ENCODE data around the gene ABCA6. TPM values are rescaled to one million over a fixed set of nuclear protein-coding genes. Genes with fewer than 3 reads are reported as not detected.

Gene ABCA6
- polyA plus RNA-seq, 1 experiment = 0.22 TPM

DNA sequence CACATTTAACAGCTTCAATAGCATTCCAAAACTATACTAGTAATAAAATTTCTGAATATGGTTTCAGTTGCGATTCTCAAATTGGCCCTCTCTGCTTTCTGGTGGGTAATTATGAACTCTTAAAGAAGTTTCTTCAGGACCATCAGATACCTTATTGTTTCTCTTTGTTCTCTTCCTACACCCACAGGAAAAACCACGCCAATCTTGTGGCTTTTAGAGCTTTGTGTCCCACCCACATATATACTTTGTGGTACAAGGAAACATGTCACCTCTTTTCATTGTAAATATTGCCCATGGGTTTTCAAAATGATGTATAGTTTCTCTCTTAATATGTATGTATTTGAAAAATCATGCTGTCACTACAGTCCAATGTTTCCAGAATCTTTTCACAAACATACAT lies 93.1 kb downstream of the ABCA6 start:
- Histone ChIP-seq H3K36me3 (ENCODE audit: control insufficient read depth, insufficient read depth, low read length) (no peaks in the 10 kb centered on the region), H3K27me3 (ENCODE audit: control insufficient read depth, insufficient read depth, low read length) (no peaks in the 10 kb centered on the region), H3K4me3 (ENCODE audit: low read depth, low read length) (no peak overlapping the region)
- POLR2A ChIA-PET = no interaction called here
- TF ChIP-seq, protein P1, sequence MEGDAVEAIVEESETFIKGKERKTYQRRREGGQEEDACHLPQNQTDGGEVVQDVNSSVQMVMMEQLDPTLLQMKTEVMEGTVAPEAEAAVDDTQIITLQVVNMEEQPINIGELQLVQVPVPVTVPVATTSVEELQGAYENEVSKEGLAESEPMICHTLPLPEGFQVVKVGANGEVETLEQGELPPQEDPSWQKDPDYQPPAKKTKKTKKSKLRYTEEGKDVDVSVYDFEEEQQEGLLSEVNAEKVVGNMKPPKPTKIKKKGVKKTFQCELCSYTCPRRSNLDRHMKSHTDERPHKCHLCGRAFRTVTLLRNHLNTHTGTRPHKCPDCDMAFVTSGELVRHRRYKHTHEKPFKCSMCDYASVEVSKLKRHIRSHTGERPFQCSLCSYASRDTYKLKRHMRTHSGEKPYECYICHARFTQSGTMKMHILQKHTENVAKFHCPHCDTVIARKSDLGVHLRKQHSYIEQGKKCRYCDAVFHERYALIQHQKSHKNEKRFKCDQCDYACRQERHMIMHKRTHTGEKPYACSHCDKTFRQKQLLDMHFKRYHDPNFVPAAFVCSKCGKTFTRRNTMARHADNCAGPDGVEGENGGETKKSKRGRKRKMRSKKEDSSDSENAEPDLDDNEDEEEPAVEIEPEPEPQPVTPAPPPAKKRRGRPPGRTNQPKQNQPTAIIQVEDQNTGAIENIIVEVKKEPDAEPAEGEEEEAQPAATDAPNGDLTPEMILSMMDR (IDR thresholded peaks at IDR 0.05; ENCODE audit: insufficient read depth, low read depth, low read length) = no peak
- DNase-seq (ENCODE audit: low read depth) = no peak
- CTCF ChIA-PET = no interaction called here

DNA sequence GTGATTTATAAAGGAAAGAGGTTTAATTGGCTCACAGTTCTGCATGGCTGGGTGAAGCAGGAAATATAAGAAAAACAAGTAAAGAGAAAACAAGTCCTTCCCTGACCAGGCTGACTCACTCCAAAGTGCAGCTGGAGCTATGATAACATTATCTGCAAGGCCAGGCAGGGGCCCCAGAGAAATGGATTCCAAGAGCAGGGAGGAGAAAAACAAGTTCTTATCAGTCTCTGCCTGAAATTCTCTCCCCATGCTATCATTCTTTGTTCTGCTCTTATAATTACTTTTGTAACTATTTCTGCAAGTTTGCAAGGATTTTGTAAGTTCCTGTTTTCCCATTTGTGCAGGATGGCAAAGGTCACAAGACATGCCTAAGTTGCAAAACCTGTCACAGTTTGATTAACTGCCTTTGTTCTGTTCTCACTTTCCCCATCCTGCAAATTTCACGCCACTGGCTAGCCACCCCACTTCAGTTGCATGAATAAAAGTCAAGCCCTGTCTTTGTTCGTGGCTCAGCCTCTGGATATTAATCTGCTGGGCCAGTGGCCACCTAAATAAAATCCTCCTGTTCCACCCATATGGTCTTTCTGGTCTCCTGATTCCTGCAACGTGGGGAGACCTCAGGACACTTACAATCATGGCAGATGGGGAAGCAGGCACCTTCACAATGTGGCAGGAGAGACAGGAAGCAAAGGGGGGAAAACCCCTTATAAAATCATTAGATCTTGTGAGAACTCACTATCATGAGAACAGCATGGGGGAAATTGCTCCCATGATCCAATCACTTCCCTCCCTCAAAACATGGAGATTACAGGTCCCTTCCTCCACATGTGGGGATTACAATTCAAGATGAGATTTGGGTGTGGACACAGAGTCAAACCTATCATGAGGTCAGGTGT lies 94.1 kb downstream of the ABCA6 start:
- Histone ChIP-seq H3K27me3 (ENCODE audit: control insufficient read depth, insufficient read depth, low read length) (no peaks in the 10 kb centered on the region), H3K36me3 (ENCODE audit: control insufficient read depth, insufficient read depth, low read length) (no peaks in the 10 kb centered on the region), H3K4me3 (ENCODE audit: low read depth, low read length) (no peak overlapping the region)
- TF ChIP-seq, protein P1 (IDR thresholded peaks at IDR 0.05; ENCODE audit: insufficient read depth, low read depth, low read length) = no peak
- ChIA-PET POLR2A (no interaction called here), CTCF (no interaction called here)
- peak; percentile 8 for DNase-seq (ENCODE audit: low read depth)

DNA sequence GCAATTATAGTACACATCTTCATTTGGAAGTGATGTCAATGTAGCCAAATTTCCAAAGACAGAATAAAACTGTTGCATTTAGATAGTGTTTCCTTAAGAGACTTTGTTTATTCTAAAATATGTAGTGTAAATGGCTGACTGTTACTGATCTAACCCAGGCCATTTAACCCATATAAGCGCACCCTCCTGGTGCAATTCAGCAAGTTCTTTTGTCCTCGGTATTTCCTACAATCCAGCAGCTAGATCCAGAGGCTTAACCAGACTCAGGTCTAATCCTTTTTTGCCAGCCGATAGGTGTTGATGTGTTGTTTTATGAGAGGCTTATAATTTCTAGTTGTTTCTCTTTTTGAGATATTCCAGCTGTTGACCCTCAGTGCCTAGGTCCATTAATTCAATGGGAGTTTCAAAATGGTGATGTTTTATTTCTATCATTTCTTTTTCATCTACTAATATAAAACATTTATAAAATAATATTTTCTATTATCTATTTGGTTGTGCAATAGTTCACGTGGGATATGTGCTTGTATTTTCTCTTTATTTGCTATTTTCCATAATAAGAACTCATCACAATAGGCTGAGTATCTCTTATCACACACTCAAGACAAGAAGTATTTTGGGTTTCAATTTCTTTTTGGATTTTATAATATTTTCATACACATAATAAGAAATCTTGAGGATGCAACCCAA lies 95.4 kb downstream of the ABCA6 start:
- no peak for DNase-seq (ENCODE audit: low read depth)
- POLR2A ChIA-PET = no interaction called here
- H3K27me3 ChIP-seq (ENCODE audit: control insufficient read depth, insufficient read depth, low read length) = no peaks in the 10 kb centered on the region
- H3K4me3 ChIP-seq (ENCODE audit: low read depth, low read length) = no peak overlapping the region
- CTCF ChIA-PET = no interaction called here
- TF ChIP-seq, protein P1 (IDR thresholded peaks at IDR 0.05; ENCODE audit: insufficient read depth, low read depth, low read length) = no peak
- H3K36me3 ChIP-seq (ENCODE audit: control insufficient read depth, insufficient read depth, low read length) = no peaks in the 10 kb centered on the region

DNA sequence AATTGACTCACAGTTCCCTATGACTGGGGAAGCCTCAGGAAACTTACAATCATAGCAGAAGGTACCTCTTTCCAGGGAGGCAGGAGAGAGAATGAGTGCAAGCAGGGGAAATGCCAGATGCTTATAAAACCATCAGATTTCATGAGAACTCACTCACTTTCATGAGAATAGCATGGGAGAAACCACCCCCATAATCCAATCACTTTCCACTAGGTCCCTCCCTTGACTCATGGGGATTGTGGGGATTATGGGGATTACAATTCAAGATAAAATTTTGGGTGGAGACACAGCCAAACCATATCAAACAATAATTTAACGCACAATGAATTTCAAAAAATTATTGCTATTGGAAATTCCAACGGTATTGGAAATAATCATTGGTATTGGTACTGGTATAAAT lies 96.0 kb downstream of the ABCA6 start:
- no peak overlapping the region for H3K4me3 ChIP-seq (ENCODE audit: low read depth, low read length)
- no peaks in the 10 kb centered on the region for H3K27me3 ChIP-seq (ENCODE audit: control insufficient read depth, insufficient read depth, low read length)
- TF ChIP-seq, protein P1 (IDR thresholded peaks at IDR 0.05; ENCODE audit: insufficient read depth, low read depth, low read length) = no peak
- DNase-seq (ENCODE audit: low read depth) = no peak
- CTCF ChIA-PET = no interaction called here
- H3K36me3 ChIP-seq (ENCODE audit: control insufficient read depth, insufficient read depth, low read length) = no peaks in the 10 kb centered on the region
- POLR2A ChIA-PET = no interaction called here

DNA sequence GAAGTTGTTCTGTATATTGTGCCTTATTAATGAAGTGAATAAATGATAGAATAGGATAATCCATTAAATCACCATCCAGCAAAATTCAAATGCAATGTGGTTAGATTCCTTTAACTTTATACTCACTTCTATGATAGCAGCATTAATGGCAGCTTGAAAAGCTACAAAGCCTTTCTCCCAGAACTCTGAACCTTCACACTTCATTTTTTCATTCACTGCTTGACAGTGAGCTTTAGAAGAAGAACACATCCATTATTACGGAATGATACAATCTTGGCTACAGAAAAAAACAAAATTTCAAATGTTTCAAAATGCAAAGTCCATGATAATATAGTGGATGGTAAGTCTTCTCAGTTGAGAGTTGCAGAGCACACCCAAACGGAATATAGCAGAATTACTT lies 97.3 kb downstream of the ABCA6 start:
- H3K4me3 ChIP-seq (ENCODE audit: low read depth, low read length) = no peak overlapping the region
- CTCF ChIA-PET = no interaction called here
- H3K36me3 ChIP-seq (ENCODE audit: control insufficient read depth, insufficient read depth, low read length) = no peaks in the 10 kb centered on the region
- no peak for DNase-seq (ENCODE audit: low read depth)
- TF ChIP-seq, protein P1 (IDR thresholded peaks at IDR 0.05; ENCODE audit: insufficient read depth, low read depth, low read length) = no peak
- no peaks in the 10 kb centered on the region for H3K27me3 ChIP-seq (ENCODE audit: control insufficient read depth, insufficient read depth, low read length)
- POLR2A ChIA-PET = no interaction called here

Data from BJ (cell line).